ENCODE results near the gene SMYD3.

SMYD3 gene

DNA sequence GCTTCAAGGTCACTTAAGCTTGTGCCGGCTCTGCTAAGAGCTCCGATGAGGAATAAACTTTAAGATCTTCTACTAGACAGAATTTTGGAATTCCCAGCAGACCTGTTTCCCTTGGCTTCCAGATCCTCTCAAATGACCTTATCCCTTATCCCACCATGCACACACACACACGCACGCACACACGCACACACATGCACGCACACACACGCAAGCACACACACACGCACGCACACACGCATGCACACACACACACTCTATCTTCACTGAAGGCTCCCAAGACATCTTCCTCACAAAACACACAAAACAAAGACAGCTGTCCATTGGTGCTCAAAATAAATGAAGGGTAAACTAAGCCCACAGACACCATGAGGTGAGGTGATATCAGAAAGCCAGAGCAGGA, 692.4 kb downstream of the SMYD3 start:
- no peak overlapping the region for H3K4me3 ChIP-seq (ENCODE audit: low read length)
- H3K4me1 ChIP-seq (ENCODE audit: control insufficient read depth, low read length), result peaks cover 30% of the 10 kb centered on the region
- no peaks in the 10 kb centered on the region for H3K9me3 ChIP-seq (ENCODE audit: control insufficient read depth, insufficient read depth, low read length)
- no peaks in the 10 kb centered on the region for H3K36me3 ChIP-seq (ENCODE audit: control insufficient read depth, low read length)
- H3K4me2 ChIP-seq (ENCODE audit: low read length), result no peak overlapping the region
- H4K20me1 ChIP-seq (ENCODE audit: control insufficient read depth, insufficient read depth, low read depth, low read length), result no peaks in the 10 kb centered on the region
- H3K27ac ChIP-seq (ENCODE audit: low read depth, low read length), result no peak overlapping the region
- no peaks in the 10 kb centered on the region for H3K79me2 ChIP-seq (ENCODE audit: control insufficient read depth, low read length)
- 0 out of 2 replicates have a peak, but pooled peaks cover 3% of the 10 kb centered on the region for H3F3A ChIP-seq (ENCODE audit: control insufficient read depth, insufficient read depth)
- TF ChIP-seq, protein P1, sequence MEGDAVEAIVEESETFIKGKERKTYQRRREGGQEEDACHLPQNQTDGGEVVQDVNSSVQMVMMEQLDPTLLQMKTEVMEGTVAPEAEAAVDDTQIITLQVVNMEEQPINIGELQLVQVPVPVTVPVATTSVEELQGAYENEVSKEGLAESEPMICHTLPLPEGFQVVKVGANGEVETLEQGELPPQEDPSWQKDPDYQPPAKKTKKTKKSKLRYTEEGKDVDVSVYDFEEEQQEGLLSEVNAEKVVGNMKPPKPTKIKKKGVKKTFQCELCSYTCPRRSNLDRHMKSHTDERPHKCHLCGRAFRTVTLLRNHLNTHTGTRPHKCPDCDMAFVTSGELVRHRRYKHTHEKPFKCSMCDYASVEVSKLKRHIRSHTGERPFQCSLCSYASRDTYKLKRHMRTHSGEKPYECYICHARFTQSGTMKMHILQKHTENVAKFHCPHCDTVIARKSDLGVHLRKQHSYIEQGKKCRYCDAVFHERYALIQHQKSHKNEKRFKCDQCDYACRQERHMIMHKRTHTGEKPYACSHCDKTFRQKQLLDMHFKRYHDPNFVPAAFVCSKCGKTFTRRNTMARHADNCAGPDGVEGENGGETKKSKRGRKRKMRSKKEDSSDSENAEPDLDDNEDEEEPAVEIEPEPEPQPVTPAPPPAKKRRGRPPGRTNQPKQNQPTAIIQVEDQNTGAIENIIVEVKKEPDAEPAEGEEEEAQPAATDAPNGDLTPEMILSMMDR (IDR thresholded peaks at IDR 0.05; ENCODE audit: low read depth, low read length, poor library complexity, severe bottlenecking), result no peak
- no peak for TF ChIP-seq EZH2phosphoT487 (IDR thresholded peaks at IDR 0.05; ENCODE audit: borderline replicate concordance, low read length)
- H3K27me3 ChIP-seq (ENCODE audit: control insufficient read depth, low read length), result no peaks in the 10 kb centered on the region
- no peaks in the 10 kb centered on the region for H3K9me2 ChIP-seq (replicated peaks; ENCODE audit: control insufficient read depth, low read length)

DNA sequence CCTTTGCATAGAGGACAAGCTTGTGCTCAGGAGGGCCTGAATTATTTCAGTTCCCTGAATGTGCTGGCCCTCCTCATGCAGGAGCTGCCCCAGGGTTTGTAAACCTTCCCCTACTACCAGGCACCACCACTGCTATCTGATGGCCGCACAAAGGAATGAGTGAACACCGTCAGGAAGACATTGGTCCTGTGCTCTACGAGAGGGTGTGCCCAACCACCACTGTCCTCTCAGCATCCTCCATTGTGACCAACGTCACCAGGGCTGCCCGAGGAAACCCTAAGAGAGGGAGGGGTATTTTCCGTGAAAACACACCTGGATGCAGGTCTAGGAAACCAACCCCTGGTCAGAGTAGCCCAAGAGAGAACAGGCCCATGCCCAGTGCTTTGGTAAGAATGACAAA, 694.8 kb downstream of the SMYD3 start:
- Histone ChIP-seq H3K4me1 (ENCODE audit: control insufficient read depth, low read length) (peaks cover 54% of the 10 kb centered on the region), H3K27ac (ENCODE audit: low read depth, low read length) (no peak overlapping the region)

DNA sequence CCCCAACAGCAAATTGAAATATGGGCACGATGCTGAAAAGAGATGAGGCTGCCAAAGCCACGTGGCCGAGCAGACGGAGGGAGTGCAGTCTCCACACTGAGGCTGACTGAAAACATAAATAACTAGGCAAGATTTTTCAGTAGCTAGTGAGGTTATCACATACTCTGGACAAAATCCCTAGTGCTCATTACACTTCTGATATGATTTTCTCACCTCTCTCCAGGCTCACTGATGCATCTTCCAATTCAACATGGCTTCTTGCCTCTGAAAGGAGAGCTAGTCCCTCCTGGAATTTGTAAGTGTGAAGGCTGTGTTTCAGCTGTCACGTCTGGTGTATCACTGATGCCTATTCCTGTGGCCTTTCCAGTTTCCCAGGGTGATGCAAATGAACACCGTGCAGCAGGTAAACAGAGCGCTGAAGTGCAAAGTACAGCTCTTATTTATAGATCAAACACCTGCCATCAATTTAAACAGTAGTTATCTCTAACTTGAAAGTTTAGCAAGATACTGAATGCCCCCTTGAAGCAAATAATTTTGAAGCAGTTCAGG, 696.2 kb downstream of the SMYD3 start:
- Histone ChIP-seq H3K79me2 (ENCODE audit: control insufficient read depth, low read length) (no peaks in the 10 kb centered on the region), H3K4me3 (ENCODE audit: low read length) (peak overlapping the region; percentile 61), H3K27ac (ENCODE audit: low read depth, low read length) (peak overlapping the region; percentile 68), H3K27me3 (ENCODE audit: control insufficient read depth, low read length) (no peaks in the 10 kb centered on the region), H3K4me2 (ENCODE audit: low read length) (peak overlapping the region; percentile 89), H3K9me2 (replicated peaks; ENCODE audit: control insufficient read depth, low read length) (no peaks in the 10 kb centered on the region), H3K4me1 (ENCODE audit: control insufficient read depth, low read length) (peaks cover 60% of the 10 kb centered on the region), H3F3A (ENCODE audit: control insufficient read depth, insufficient read depth) (peaks cover 11% of the 10 kb centered on the region), H3K36me3 (ENCODE audit: control insufficient read depth, low read length) (no peaks in the 10 kb centered on the region), H3K9me3 (ENCODE audit: control insufficient read depth, insufficient read depth, low read length) (no peaks in the 10 kb centered on the region), H4K20me1 (ENCODE audit: control insufficient read depth, insufficient read depth, low read depth, low read length) (no peaks in the 10 kb centered on the region)
- TF ChIP-seq, protein P1 (IDR thresholded peaks at IDR 0.05; ENCODE audit: low read depth, low read length, poor library complexity, severe bottlenecking), result no peak
- no peak for TF ChIP-seq EZH2phosphoT487 (IDR thresholded peaks at IDR 0.05; ENCODE audit: borderline replicate concordance, low read length)

More for the DNA sequence above, 694.8 kb downstream of the SMYD3 start:
- Histone ChIP-seq H3K79me2 (ENCODE audit: control insufficient read depth, low read length) (no peaks in the 10 kb centered on the region), H3K4me2 (ENCODE audit: low read length) (peak overlapping the region; percentile 89), H3F3A (ENCODE audit: control insufficient read depth, insufficient read depth) (peaks cover 11% of the 10 kb centered on the region), H3K9me2 (replicated peaks; ENCODE audit: control insufficient read depth, low read length) (no peaks in the 10 kb centered on the region), H3K27me3 (ENCODE audit: control insufficient read depth, low read length) (no peaks in the 10 kb centered on the region), H3K4me3 (ENCODE audit: low read length) (no peak overlapping the region), H3K36me3 (ENCODE audit: control insufficient read depth, low read length) (no peaks in the 10 kb centered on the region), H4K20me1 (ENCODE audit: control insufficient read depth, insufficient read depth, low read depth, low read length) (no peaks in the 10 kb centered on the region), H3K9me3 (ENCODE audit: control insufficient read depth, insufficient read depth, low read length) (no peaks in the 10 kb centered on the region)
- no peak for TF ChIP-seq EZH2phosphoT487 (IDR thresholded peaks at IDR 0.05; ENCODE audit: borderline replicate concordance, low read length)
- TF ChIP-seq, protein P1 (IDR thresholded peaks at IDR 0.05; ENCODE audit: low read depth, low read length, poor library complexity, severe bottlenecking), result no peak

Measured in DOHH2 (cell line).